ENCODE data around the gene MAD1L1. TPM values are rescaled to one million over a fixed set of nuclear protein-coding genes. Genes with fewer than 3 reads are reported as not detected.
A peak's percentile ranks its signal among the peaks of the same experiment; 100 is the strongest.

Gene MAD1L1
- total RNA-seq, 6 experiments from 2014 or later = 15.1 to 37.4 (median 20.5) TPM

DNA sequence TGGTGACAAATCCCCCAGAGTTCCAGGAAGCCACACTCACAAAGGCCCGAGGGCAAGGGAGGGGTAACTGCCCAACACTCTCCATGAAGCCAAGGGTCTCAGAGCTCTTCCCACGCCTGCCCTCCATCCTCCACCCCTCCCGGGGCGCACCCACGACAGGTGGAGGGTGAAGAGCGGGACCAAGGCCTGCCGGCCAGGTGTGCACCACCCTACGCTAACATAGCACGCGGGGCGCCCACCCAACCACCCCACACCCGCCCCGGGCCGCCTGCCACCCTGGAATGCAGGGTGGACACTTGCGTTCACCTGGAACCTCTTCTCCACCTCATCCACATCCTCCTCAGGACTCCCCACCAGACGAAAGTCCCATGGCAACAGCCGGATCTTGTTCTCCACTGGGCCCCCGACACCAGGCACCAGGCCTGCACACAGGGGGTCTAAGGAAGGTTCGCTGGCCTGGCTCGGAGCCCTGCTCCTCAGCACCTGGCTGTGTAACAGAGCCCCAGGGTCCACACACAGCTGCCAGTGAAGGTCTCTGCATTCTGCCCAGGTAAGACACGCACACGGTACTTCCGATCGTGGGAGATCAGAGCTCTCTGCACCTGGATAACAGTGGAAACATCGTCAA, 32.7 kb downstream of the MAD1L1 start:
- Histone ChIP-seq H3K4me1 (no peaks in the 10 kb centered on the region), H3K9me3 (no peaks in the 10 kb centered on the region), H3K4me3 (no peak overlapping the region), H3K36me3 (no peaks in the 10 kb centered on the region), H3K27me3 (no peaks in the 10 kb centered on the region), H3K27ac (no peak overlapping the region)
- DNase-seq = peak in 1 of 3 donors; percentile 31
- intact Hi-C loops (cut with DNase I) = loop anchor here (10.0 kb wide), 1 partner anchor 615 kb away; no protein-coding TSS in a partner anchor
- no peak for TF ChIP-seq POLR2A (IDR thresholded peaks at IDR 0.05)
- TF ChIP-seq, protein P1, sequence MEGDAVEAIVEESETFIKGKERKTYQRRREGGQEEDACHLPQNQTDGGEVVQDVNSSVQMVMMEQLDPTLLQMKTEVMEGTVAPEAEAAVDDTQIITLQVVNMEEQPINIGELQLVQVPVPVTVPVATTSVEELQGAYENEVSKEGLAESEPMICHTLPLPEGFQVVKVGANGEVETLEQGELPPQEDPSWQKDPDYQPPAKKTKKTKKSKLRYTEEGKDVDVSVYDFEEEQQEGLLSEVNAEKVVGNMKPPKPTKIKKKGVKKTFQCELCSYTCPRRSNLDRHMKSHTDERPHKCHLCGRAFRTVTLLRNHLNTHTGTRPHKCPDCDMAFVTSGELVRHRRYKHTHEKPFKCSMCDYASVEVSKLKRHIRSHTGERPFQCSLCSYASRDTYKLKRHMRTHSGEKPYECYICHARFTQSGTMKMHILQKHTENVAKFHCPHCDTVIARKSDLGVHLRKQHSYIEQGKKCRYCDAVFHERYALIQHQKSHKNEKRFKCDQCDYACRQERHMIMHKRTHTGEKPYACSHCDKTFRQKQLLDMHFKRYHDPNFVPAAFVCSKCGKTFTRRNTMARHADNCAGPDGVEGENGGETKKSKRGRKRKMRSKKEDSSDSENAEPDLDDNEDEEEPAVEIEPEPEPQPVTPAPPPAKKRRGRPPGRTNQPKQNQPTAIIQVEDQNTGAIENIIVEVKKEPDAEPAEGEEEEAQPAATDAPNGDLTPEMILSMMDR (IDR thresholded peaks at IDR 0.05) = no peak
- WGBS (ENCODE audit: insufficient coverage, low coverage, low lambda C conversion rate, missing lambda C conversion rate) = 73% methylated on average over 3 of the region's 25 CpGs
- peak in 1 of 4 donors; percentile 12 for ATAC-seq

DNA sequence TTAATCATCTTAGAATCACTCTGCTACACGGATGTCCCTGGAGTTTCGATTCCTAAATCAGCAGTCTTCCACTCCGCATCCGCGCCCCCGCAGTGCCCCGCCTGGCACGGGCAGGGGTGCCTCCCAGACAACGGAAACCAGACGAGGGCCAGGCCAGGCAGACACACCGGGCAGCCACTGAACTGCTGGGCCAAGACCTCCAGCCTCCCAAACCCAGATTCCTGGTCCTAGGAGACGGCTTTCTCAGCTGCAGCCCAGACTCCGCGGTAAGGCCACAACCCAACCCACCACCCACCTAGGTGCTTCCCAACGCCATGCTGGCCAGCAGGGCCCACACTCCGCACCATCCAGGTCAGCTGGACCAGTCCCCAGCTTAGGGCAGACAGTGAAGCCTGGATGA, 33.2 kb downstream of the MAD1L1 start:
- TF ChIP-seq POLR2A (IDR thresholded peaks at IDR 0.05) = no peak
- TF ChIP-seq, protein P1 (IDR thresholded peaks at IDR 0.05) = no peak
- DNase-seq (peak in 1 of 3 donors; percentile 37), ATAC-seq (no peak)
- intact Hi-C loops (cut with DNase I) = no loop called here
- Histone ChIP-seq H3K27me3 (no peaks in the 10 kb centered on the region), H3K4me3 (no peak overlapping the region), H3K36me3 (no peaks in the 10 kb centered on the region), H3K4me1 (no peaks in the 10 kb centered on the region), H3K9me3 (no peaks in the 10 kb centered on the region), H3K27ac (no peak overlapping the region)
- 100% methylated on average over 8 of the region's 16 CpGs for WGBS (ENCODE audit: insufficient coverage, low coverage, low lambda C conversion rate, missing lambda C conversion rate)

DNA sequence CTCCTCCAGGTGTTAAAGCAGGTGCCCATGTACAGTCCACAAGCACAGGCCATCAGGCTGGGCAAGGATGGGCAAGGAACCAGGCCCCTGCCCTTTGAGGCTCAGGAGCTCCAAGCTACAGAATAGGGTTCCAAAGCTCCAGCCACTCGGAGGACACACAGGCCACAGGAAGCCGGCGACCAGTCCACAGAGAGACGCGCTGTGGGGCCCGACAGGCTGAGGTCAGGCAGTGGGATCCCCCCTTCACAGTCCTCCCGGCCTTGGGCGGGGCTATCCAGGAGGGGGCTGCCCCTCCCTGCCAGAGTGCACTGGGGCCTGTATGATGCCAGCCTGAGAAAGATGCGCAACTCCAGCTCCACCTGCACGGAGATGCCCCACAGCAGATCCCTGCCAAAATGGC, 34.0 kb downstream of the MAD1L1 start:
- TF ChIP-seq POLR2A (IDR thresholded peaks at IDR 0.05) = no peak
- TF ChIP-seq, protein P1 (IDR thresholded peaks at IDR 0.05) = no peak
- Histone ChIP-seq H3K4me3 (no peak overlapping the region), H3K9me3 (no peaks in the 10 kb centered on the region), H3K27ac (no peak overlapping the region), H3K27me3 (no peaks in the 10 kb centered on the region), H3K4me1 (no peaks in the 10 kb centered on the region), H3K36me3 (no peaks in the 10 kb centered on the region)
- ATAC-seq (no peak), DNase-seq (peak in 1 of 3 donors; percentile 35)
- intact Hi-C loops (cut with DNase I) = no loop called here
- WGBS (ENCODE audit: insufficient coverage, low coverage, low lambda C conversion rate, missing lambda C conversion rate) = no CpG with 5 or more reads among the region's 10 CpGs

DNA sequence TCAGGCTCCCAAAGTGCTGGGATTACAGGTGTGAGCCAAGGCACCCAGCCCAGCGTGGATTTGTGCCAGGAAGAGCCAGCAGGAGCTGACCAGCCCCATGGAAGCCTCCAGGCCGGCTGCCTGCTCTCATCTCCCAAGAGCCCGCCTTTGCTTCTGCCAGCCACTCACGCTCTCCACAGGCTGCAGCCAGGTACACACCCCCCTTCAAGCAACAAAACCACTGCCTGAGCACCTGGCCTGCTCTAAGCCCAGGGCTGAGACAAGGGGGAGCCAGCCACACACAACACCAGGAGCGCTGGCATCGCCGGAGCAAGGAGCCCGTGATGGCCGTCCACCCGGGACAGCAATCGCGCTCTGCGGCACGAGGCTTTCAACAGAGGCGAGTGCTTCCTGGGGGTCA, 34.5 kb downstream of the MAD1L1 start:
- DNase-seq (peak in 1 of 3 donors; percentile 45), ATAC-seq (peak in 1 of 4 donors; percentile 21)
- Histone ChIP-seq H3K4me3 (no peak overlapping the region), H3K27ac (no peak overlapping the region), H3K9me3 (no peaks in the 10 kb centered on the region), H3K27me3 (no peaks in the 10 kb centered on the region), H3K36me3 (no peaks in the 10 kb centered on the region), H3K4me1 (no peaks in the 10 kb centered on the region)
- WGBS (ENCODE audit: insufficient coverage, low coverage, low lambda C conversion rate, missing lambda C conversion rate) = 60% methylated on average over 1 of the region's 15 CpGs
- intact Hi-C loops (cut with DNase I) = no loop called here
- TF ChIP-seq, protein P1 (IDR thresholded peaks at IDR 0.05) = no peak
- TF ChIP-seq POLR2A (IDR thresholded peaks at IDR 0.05) = no peak
